Esophagus squamous epithelium (tissue), 4 donors: ENCODE data around the gene FHAD1.

ENCODE experiments used
- CTCF ChIP-seq, 6 experiments: fragments of 450-650 bp in 4 of 6; fragments of 200-600 bp in 2 of 6; sonication (generic) in 2 of 6; IDR thresholded peaks; one replicate each; pipeline ENCODE4 v1.5.1; 2016 to 2019; ENCODE audit warnings: antibody characterized with exemption in 6 of 6, mild to moderate bottlenecking in 4 of 6, moderate library complexity in 4 of 6
- POLR2A ChIP-seq, 4 donors: fragments of 450-650 bp; IDR thresholded peaks; one replicate each; pipeline ENCODE4 v1.6.1; 2017; ENCODE audit warnings: antibody characterized with exemption in 4 of 4, mild to moderate bottlenecking in 4 of 4, moderate library complexity in 3 of 4

DNA sequence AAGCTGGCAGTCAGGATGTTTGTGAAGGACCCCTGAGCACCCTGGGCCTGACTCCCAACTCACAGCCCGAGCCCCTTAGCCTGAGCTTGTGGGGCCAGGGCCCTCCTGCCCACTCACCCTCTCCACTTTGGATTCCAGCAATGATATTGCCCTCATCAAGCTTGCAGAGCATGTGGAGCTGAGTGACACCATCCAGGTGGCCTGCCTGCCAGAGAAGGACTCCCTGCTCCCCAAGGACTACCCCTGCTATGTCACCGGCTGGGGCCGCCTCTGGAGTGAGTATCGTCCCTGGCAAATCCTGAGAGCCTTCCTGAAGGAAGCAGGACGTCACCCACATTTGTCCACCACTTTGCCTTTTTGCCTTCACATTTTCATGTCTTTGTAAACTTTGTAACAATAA, 196.3 kb downstream of the FHAD1 start:
- TF ChIP-seq POLR2A (IDR thresholded peaks at IDR 0.05): no peak
- no peak for TF ChIP-seq CTCF (IDR thresholded peaks at IDR 0.05)
